ENCODE results near the gene DUSP22. TPM values are rescaled to one million over a fixed set of nuclear protein-coding genes. Genes with fewer than 3 reads are reported as not detected.

The DUSP22 gene
- total RNA-seq, 6 donors from 2014 or later = 49.9 to 108 (median 63.8) TPM

DNA sequence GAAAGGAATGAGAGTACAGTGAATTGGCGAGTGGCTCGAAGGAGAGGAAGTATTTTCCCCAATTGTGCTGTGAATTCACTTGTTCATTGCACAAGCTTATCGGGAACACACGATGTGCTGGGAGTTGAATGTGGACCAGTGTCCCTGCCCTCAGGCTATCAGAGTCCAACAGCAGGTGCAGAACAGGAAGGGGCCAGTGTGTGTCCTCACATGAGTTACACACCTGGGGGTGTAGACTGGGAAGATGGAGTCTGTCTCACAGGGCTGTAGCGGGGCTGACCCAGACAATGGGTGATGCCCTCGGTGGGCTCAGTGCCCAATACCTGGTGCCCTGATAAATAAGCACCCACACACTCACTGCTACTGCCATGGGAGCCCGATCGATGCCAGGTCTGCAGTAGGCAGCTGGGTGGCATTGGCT, 14.4 kb downstream of the DUSP22 start:
- H3K36me3 ChIP-seq = peaks cover 0 to 4% (median 0%) of the 10 kb centered on the region in 4 donors
- H3K27ac ChIP-seq = peak overlapping the region in 3 of 4 donors; percentile 35 to 55 (median 51)
- H3K4me3 ChIP-seq = no peak overlapping the region
- WGBS, 2 donors = 72 to 79% methylated on average over 8 of the region's 8 CpGs
- peak in 1 of 2 donors; percentile 22 for DNase-seq
- TF ChIP-seq POLR2A (IDR thresholded peaks at IDR 0.05) (no peak), POLR2AphosphoS5 (IDR thresholded peaks at IDR 0.05) (no peak), EP300 (IDR thresholded peaks at IDR 0.05) (no peak)
- TF ChIP-seq, protein P1, sequence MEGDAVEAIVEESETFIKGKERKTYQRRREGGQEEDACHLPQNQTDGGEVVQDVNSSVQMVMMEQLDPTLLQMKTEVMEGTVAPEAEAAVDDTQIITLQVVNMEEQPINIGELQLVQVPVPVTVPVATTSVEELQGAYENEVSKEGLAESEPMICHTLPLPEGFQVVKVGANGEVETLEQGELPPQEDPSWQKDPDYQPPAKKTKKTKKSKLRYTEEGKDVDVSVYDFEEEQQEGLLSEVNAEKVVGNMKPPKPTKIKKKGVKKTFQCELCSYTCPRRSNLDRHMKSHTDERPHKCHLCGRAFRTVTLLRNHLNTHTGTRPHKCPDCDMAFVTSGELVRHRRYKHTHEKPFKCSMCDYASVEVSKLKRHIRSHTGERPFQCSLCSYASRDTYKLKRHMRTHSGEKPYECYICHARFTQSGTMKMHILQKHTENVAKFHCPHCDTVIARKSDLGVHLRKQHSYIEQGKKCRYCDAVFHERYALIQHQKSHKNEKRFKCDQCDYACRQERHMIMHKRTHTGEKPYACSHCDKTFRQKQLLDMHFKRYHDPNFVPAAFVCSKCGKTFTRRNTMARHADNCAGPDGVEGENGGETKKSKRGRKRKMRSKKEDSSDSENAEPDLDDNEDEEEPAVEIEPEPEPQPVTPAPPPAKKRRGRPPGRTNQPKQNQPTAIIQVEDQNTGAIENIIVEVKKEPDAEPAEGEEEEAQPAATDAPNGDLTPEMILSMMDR (IDR thresholded peaks at IDR 0.05) = no peak
- no peak for ATAC-seq (ENCODE audit: low FRiP score in 2 of 2)
- peaks cover 7 to 13% (median 11%) of the 10 kb centered on the region in 4 donors for H3K4me1 ChIP-seq
- no peaks in the 10 kb centered on the region for H3K27me3 ChIP-seq
- no peaks in the 10 kb centered on the region for H3K9me3 ChIP-seq

DNA sequence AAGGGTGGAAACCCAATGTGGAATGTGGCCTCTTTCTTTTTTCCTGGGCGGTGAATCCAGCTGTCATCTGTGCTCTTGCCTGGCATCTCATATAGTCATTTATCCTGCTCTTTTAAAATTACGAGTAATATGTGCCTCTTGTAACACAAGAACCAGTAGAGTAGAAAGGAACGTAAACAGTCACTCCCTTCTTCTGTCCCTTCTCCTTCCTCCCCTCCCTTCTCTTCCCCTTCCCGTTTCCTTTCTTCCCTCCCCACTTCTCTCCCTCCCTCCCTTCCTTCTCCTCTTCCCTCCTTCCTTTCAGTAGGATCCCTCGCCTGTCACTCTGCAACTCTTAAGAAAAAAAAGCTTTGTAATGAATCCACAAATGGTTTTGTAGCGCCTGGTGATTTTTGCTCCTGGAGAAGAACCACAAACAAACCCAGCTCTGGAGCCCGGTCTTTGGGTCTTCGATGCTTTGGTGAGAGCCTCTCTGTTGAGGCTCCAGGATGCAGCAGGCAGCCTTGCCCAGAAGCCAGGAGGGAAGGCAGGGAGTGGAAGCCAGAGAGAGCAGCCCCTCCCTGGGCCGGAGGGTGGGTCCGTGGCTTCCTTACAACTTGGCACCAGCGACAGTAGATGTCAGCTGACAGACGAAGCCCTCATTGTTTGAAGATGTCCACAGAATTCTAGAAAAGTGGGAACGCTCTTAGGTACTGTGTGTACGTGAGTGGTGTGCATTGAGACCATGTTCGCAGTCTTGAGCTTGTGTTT, 15.0 kb downstream of the DUSP22 start:
- no peaks in the 10 kb centered on the region for H3K9me3 ChIP-seq
- H3K36me3 ChIP-seq = peaks cover 0 to 4% (median 0%) of the 10 kb centered on the region in 4 donors
- H3K27me3 ChIP-seq = no peaks in the 10 kb centered on the region
- H3K27ac ChIP-seq = peak overlapping the region in 2 of 4 donors; percentile 35 to 55
- H3K4me1 ChIP-seq = peaks cover 12 to 18% (median 16%) of the 10 kb centered on the region in 4 donors
- ATAC-seq (ENCODE audit: low FRiP score in 2 of 2) (peak in 1 of 2 donors; percentile 41), DNase-seq (peak in 1 of 2 donors; percentile 31)
- 67 to 71% methylated on average over 15 of the region's 15 CpGs for WGBS, 2 donors
- TF ChIP-seq POLR2AphosphoS5 (IDR thresholded peaks at IDR 0.05) = no peak
- TF ChIP-seq, protein P1 (IDR thresholded peaks at IDR 0.05) = no peak
- TF ChIP-seq EP300 (IDR thresholded peaks at IDR 0.05) = no peak
- no peak for TF ChIP-seq POLR2A (IDR thresholded peaks at IDR 0.05)
- H3K4me3 ChIP-seq = no peak overlapping the region

DNA sequence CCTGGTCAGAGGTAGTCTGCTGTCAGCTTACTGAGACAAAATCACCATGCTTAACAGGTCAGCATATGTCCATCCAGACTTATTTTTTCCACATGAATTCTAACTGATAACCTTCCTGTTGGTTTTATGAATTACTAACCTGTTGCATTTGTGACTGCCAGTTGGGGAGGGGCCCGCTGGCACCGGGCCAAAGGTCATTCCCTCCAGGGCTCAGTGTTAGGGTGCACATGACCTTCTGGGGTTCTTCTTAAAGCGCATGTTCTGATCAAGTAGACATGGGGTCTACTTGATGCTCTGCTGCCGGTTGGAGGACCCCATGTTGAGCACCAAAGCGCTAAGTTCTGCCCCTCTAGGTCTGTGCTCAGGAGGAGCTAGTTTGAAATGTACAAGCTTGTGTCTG, 15.6 kb downstream of the DUSP22 start:
- Histone ChIP-seq H3K27ac (peak overlapping the region in 2 of 4 donors; percentile 35 to 55), H3K4me3 (no peak overlapping the region), H3K36me3 (peaks cover 0 to 4% (median 0%) of the 10 kb centered on the region in 4 donors), H3K9me3 (no peaks in the 10 kb centered on the region), H3K4me1 (peaks cover 14 to 24% (median 21%) of the 10 kb centered on the region in 4 donors), H3K27me3 (no peaks in the 10 kb centered on the region)
- DNase-seq (peak; percentile 12 to 85), ATAC-seq (ENCODE audit: low FRiP score in 2 of 2) (no peak)
- 84 to 86% methylated on average over 5 of the region's 5 CpGs for WGBS, 2 donors
- TF ChIP-seq POLR2A (IDR thresholded peaks at IDR 0.05) = no peak
- no peak for TF ChIP-seq EP300 (IDR thresholded peaks at IDR 0.05)
- TF ChIP-seq, protein P1 (IDR thresholded peaks at IDR 0.05) = no peak
- TF ChIP-seq POLR2AphosphoS5 (IDR thresholded peaks at IDR 0.05) = no peak

DNA sequence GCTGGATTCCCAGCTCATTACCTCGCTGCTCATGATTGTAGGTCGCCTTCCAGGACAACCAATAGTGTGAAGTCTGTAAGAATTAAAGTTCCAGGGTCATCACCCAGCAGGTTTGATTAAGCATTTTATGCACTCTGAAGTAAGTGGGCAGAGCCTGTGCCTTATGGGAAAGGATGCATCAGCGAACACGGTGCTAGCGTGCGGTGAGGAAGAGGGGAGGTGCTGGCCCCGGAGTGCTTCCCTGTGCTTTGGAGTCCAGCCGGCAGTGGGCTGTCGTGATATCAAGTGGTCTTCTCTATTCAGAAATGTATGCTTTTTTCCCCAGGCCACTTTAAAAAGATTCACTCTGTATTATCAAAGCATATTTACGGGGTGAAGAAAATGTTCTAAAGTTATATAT, 16.0 kb downstream of the DUSP22 start:
- peaks cover 0 to 4% (median 0%) of the 10 kb centered on the region in 4 donors for H3K36me3 ChIP-seq
- H3K4me3 ChIP-seq = no peak overlapping the region
- no peaks in the 10 kb centered on the region for H3K9me3 ChIP-seq
- ATAC-seq (ENCODE audit: low FRiP score in 2 of 2) (no peak), DNase-seq (peak; percentile 21 to 51)
- WGBS, 2 donors = 89 to 90% methylated on average over 10 of the region's 10 CpGs
- H3K27ac ChIP-seq = no peak overlapping the region
- H3K27me3 ChIP-seq = no peaks in the 10 kb centered on the region
- TF ChIP-seq, protein P1 (IDR thresholded peaks at IDR 0.05) = no peak
- TF ChIP-seq EP300 (IDR thresholded peaks at IDR 0.05) = no peak
- TF ChIP-seq POLR2A (IDR thresholded peaks at IDR 0.05) = no peak
- TF ChIP-seq POLR2AphosphoS5 (IDR thresholded peaks at IDR 0.05) = no peak
- peaks cover 15 to 28% (median 25%) of the 10 kb centered on the region in 4 donors for H3K4me1 ChIP-seq

All from upper lobe of left lung (tissue), 6 donors.